HEK293 (cell line): ENCODE results near the gene DOK4.

Experiments
- CTCF ChIA-PET: fragments of 350-600 bp; formaldehyde crosslinking; extraction: SDS; loops from one replicate; lab custom pipeline; 2021; ENCODE audit warnings: antibody characterized with exemption; lab: Yijun Ruan, JAX
- POLR2A ChIA-PET: fragments of 300-600 bp; formaldehyde crosslinking; extraction: SDS; loops from one replicate; lab custom pipeline; 2020; ENCODE audit warnings: antibody characterized with exemption, inconsistent platforms; lab: Yijun Ruan, JAX
- H3K27ac ChIP-seq: fragments of 200-500 bp; sonication (Bioruptor generic); 2 replicates; pipeline ENCODE4 v1.5.1; 2014; ENCODE audit warnings: low read depth, low read length, control low read depth, inconsistent platforms; ENCODE audit errors: extremely low read depth
- H3K36me3 ChIP-seq, 2 experiments: fragments of 200-500 bp in 1 of 2; sonication (Bioruptor generic) in 1 of 2; 1 replicate in 1 of 2; 2 replicates in 1 of 2; pipeline ENCODE4 v1.5.1; 2014 to 2017; ENCODE audit warnings: inconsistent platforms in 2 of 2, low read length in 2 of 2; ENCODE audit not compliant: control insufficient read depth in 2 of 2, insufficient read depth in 1 of 2
- H3K4me1 ChIP-seq: fragments of 200-500 bp; sonication (Bioruptor generic); 2 replicates; pipeline ENCODE4 v1.5.1; 2014; ENCODE audit warnings: mild to moderate bottlenecking, low read length, inconsistent platforms; ENCODE audit not compliant: control insufficient read depth, insufficient read depth
- H3K4me3 ChIP-seq: 2 replicates; pipeline ENCODE4 v1.5.1; 2011; ENCODE audit warnings: low read depth, mild to moderate bottlenecking, control low read depth, low read length, moderate library complexity
- H3K9me3 ChIP-seq: fragments of 200-500 bp; sonication (Bioruptor generic); 2 replicates; pipeline ENCODE4 v1.5.1; 2014; ENCODE audit warnings: low read depth, low read length, inconsistent platforms; ENCODE audit not compliant: control insufficient read depth, insufficient read depth
- GLIS1 ChIP-seq: fragments of 450-650 bp; formaldehyde crosslinking; IDR thresholded peaks from 2 replicates; pipeline ENCODE4 v1.5.1; 2016; ENCODE audit warnings: missing biosample characterization, missing genetic modification characterization
- HOXC10 ChIP-seq: sonication (generic); formaldehyde crosslinking; IDR thresholded peaks from 2 replicates; pipeline ENCODE4 v1.8.1; 2023; ENCODE audit warnings: mild to moderate bottlenecking, missing genetic modification reagents
- KLF9 ChIP-seq: fragments of 450-650 bp; formaldehyde crosslinking; IDR thresholded peaks from 2 replicates; pipeline ENCODE4 v1.5.1; 2016; ENCODE audit warnings: missing biosample characterization, missing genetic modification characterization, low read depth
- ZBTB11 ChIP-seq: fragments of 450-650 bp; formaldehyde crosslinking; conservative IDR thresholded peaks from 2 replicates; pipeline ENCODE4 v1.5.1; 2016; ENCODE audit warnings: low read depth, missing biosample characterization, missing genetic modification characterization
- ZBTB20 ChIP-seq: fragments of 450-650 bp; formaldehyde crosslinking; IDR thresholded peaks from 2 replicates; pipeline ENCODE4 v1.5.1; 2016; ENCODE audit warnings: missing biosample characterization, missing genetic modification characterization
- ZFP41 ChIP-seq: fragments of 450-650 bp; formaldehyde crosslinking; IDR thresholded peaks from 2 replicates; pipeline ENCODE4 v1.5.1; 2016; ENCODE audit warnings: missing biosample characterization, missing genetic modification characterization, borderline replicate concordance
- ZFP69B ChIP-seq: fragments of 450-650 bp; formaldehyde crosslinking; IDR thresholded peaks from 2 replicates; pipeline ENCODE4 v1.5.1; 2016; ENCODE audit warnings: missing biosample characterization, missing genetic modification characterization
- ZNF112 ChIP-seq: fragments of 450-650 bp; formaldehyde crosslinking; IDR thresholded peaks from 2 replicates; pipeline ENCODE4 v1.5.0; 2017; ENCODE audit warnings: missing biosample characterization, missing genetic modification characterization
- ZNF146 ChIP-seq: fragments of 450-650 bp; formaldehyde crosslinking; IDR thresholded peaks from 2 replicates; pipeline ENCODE4 v1.5.1; 2016; ENCODE audit warnings: missing biosample characterization, missing genetic modification characterization
- ZNF148 ChIP-seq: fragments of 450-650 bp; formaldehyde crosslinking; IDR thresholded peaks from 2 replicates; pipeline ENCODE4 v1.5.0; 2017; ENCODE audit warnings: missing biosample characterization, missing genetic modification characterization, borderline replicate concordance
- ZNF501 ChIP-seq: fragments of 450-650 bp; formaldehyde crosslinking; IDR thresholded peaks from 2 replicates; pipeline ENCODE4 v1.5.1; 2016; ENCODE audit warnings: missing biosample characterization, missing genetic modification characterization
- ZNF571 ChIP-seq: fragments of 450-650 bp; formaldehyde crosslinking; IDR thresholded peaks from 2 replicates; pipeline ENCODE4 v1.5.0; 2017; ENCODE audit warnings: missing biosample characterization, missing genetic modification characterization
- ZNF837 ChIP-seq: fragments of 450-650 bp; formaldehyde crosslinking; IDR thresholded peaks from 2 replicates; pipeline ENCODE4 v1.5.1; 2016; ENCODE audit warnings: missing biosample characterization, missing genetic modification characterization
- ZSCAN16 ChIP-seq: fragments of 450-650 bp; formaldehyde crosslinking; IDR thresholded peaks from 2 replicates; pipeline ENCODE4 v1.5.1; 2016; ENCODE audit warnings: missing biosample characterization, missing genetic modification characterization
- ZSCAN23 ChIP-seq: fragments of 450-650 bp; formaldehyde crosslinking; IDR thresholded peaks from 2 replicates; pipeline ENCODE4 v1.5.1; 2016; ENCODE audit warnings: missing biosample characterization, missing genetic modification characterization
- TF ChIP-seq, protein P1 (sequence below): fragments of 450-650 bp; formaldehyde crosslinking; IDR thresholded peaks from 2 replicates; pipeline ENCODE4 v1.5.1; 2017; ENCODE audit warnings: missing biosample characterization, mild to moderate bottlenecking, missing genetic modification characterization, moderate library complexity
- TF ChIP-seq, protein P2 (sequence below): fragments of 450-650 bp; formaldehyde crosslinking; IDR thresholded peaks from 2 replicates; pipeline ENCODE4 v1.5.1; 2016; ENCODE audit warnings: missing biosample characterization, missing genetic modification characterization, borderline replicate concordance
- TF ChIP-seq, protein P3 (sequence below): fragments of 450-650 bp; formaldehyde crosslinking; IDR thresholded peaks from 2 replicates; pipeline ENCODE4 v1.5.1; 2016; ENCODE audit warnings: missing biosample characterization, missing genetic modification characterization, low read depth

Gene DOK4

DNA sequence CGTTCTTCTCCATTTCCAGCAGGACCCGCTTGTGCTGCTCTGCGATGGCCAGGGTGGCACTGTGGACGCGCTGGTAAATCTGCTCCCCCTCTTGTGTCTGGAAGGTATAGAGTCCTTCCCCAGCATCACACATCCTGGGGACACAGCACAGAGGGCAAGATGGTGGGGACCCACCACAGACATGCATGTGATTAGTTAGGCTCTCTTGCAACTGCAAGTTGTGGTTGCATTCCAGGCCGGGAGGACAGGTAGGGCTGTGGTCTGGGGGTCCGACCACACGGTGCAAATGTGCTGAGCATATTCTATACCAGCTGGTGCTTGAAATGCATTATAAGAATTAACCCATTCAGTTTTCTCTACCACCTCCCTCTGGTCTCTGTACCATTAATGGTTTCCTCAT is 12.4 kb downstream of the DOK4 start (continued):
- TF ChIP-seq HOXC10 (CRISPR knock-in tag) (no peak), ZNF146 (tag by site-specific recombination) (no peak), ZBTB11 (tag by site-specific recombination) (no peak), ZSCAN23 (tag by site-specific recombination) (no peak), ZFP69B (tag by site-specific recombination) (no peak)
- TF ChIP-seq, protein P1, sequence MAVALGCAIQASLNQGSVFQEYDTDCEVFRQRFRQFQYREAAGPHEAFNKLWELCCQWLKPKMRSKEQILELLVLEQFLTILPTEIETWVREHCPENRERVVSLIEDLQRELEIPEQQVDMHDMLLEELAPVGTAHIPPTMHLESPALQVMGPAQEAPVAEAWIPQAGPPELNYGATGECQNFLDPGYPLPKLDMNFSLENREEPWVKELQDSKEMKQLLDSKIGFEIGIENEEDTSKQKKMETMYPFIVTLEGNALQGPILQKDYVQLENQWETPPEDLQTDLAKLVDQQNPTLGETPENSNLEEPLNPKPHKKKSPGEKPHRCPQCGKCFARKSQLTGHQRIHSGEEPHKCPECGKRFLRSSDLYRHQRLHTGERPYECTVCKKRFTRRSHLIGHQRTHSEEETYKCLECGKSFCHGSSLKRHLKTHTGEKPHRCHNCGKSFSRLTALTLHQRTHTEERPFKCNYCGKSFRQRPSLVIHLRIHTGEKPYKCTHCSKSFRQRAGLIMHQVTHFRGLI (tag by site-specific recombination): no peak
- TF ChIP-seq, all 188 proteins: peak for 0

GRCh38 chr16:57473176-57473840 is 13.0 kb downstream of the DOK4 start:
- ChIA-PET CTCF (interaction anchor here (0.6 to 4.2 kb wide), 3 partner anchors 11 to 1062 kb away, joined by 3 to 24 read pairs (median 20); partner anchors contain the start of gene POLR2C), POLR2A (interaction anchor here (1.7 to 2.5 kb wide), 2 partner anchors 11 to 26 kb away, joined by 5 to 16 read pairs; partner anchors contain the start of genes CIAPIN1, COQ9 and POLR2C)
- Histone ChIP-seq H3K36me3 (peaks cover 0 to 68% of the 10 kb centered on the region in 2 experiments; a peak in 1 of 3 replicates), H3K4me1 (no peaks in the 10 kb centered on the region), H3K27ac (no peak overlapping the region), H3K9me3 (no peaks in the 10 kb centered on the region), H3K4me3 (no peak overlapping the region)
- TF ChIP-seq ZSCAN16 (no peak), ZNF112 (no peak), ZNF148 (tag by site-specific recombination) (no peak), ZNF571 (no peak), ZNF837 (no peak), ZBTB20 (tag by site-specific recombination) (no peak), ZFP41 (tag by site-specific recombination) (no peak), GLIS1 (tag by site-specific recombination) (no peak), KLF9 (no peak), ZNF501 (tag by site-specific recombination) (no peak)
- TF ChIP-seq, protein P2, sequence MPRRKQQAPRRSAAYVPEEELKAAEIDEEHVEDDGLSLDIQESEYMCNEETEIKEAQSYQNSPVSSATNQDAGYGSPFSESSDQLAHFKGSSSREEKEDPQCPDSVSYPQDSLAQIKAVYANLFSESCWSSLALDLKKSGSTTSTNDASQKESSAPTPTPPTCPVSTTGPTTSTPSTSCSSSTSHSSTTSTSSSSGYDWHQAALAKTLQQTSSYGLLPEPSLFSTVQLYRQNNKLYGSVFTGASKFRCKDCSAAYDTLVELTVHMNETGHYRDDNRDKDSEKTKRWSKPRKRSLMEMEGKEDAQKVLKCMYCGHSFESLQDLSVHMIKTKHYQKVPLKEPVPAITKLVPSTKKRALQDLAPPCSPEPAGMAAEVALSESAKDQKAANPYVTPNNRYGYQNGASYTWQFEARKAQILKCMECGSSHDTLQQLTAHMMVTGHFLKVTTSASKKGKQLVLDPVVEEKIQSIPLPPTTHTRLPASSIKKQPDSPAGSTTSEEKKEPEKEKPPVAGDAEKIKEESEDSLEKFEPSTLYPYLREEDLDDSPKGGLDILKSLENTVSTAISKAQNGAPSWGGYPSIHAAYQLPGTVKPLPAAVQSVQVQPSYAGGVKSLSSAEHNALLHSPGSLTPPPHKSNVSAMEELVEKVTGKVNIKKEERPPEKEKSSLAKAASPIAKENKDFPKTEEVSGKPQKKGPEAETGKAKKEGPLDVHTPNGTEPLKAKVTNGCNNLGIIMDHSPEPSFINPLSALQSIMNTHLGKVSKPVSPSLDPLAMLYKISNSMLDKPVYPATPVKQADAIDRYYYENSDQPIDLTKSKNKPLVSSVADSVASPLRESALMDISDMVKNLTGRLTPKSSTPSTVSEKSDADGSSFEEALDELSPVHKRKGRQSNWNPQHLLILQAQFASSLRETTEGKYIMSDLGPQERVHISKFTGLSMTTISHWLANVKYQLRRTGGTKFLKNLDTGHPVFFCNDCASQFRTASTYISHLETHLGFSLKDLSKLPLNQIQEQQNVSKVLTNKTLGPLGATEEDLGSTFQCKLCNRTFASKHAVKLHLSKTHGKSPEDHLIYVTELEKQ (tag by site-specific recombination): no peak
- TF ChIP-seq, protein P3, sequence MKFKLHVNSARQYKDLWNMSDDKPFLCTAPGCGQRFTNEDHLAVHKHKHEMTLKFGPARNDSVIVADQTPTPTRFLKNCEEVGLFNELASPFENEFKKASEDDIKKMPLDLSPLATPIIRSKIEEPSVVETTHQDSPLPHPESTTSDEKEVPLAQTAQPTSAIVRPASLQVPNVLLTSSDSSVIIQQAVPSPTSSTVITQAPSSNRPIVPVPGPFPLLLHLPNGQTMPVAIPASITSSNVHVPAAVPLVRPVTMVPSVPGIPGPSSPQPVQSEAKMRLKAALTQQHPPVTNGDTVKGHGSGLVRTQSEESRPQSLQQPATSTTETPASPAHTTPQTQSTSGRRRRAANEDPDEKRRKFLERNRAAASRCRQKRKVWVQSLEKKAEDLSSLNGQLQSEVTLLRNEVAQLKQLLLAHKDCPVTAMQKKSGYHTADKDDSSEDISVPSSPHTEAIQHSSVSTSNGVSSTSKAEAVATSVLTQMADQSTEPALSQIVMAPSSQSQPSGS (tag by site-specific recombination): no peak
